Uterus (tissue), 4 donors: ENCODE measurements around the gene TTC3. TPM values are rescaled to one million over a fixed set of nuclear protein-coding genes. Genes with fewer than 3 reads are reported as not detected.
"Not testable (repeated sequence)": the region's sequence is repeated elsewhere in the genome, so short reads cannot be mapped to it uniquely, and the experiment has no call there.

Experiments used
- DNase-seq, 2 donors: peaks; one replicate each; pipeline ENCODE4 v3.0.0-alpha.2; 2019 to 2020
- H3K27ac ChIP-seq, 2 donors: fragments of 200-600 bp; sonication (generic); 1 replicate in 1 of 2; 2 replicates in 1 of 2; pipeline ENCODE4 v1.5.1; 2016 to 2018
- H3K27me3 ChIP-seq, 2 donors: fragments of 200-600 bp; sonication (generic); one replicate each; pipeline ENCODE4 v1.5.1; 2018 to 2019; ENCODE audit warnings: control low read depth in 1 of 2
- H3K36me3 ChIP-seq, 2 donors: fragments of 200-600 bp; sonication (generic); one replicate each; pipeline ENCODE4 v1.5.1; 2019; ENCODE audit warnings: control low read depth in 1 of 2
- H3K4me1 ChIP-seq, 2 donors: fragments of 200-600 bp; sonication (generic); one replicate each; pipeline ENCODE4 v1.5.1; 2018 to 2019; ENCODE audit warnings: control low read depth in 1 of 2
- H3K4me3 ChIP-seq, 2 donors: fragments of 200-600 bp; sonication (generic); 1 replicate in 1 of 2; 2 replicates in 1 of 2; pipeline ENCODE4 v1.5.1; 2018 to 2019; ENCODE audit warnings: mild to moderate bottlenecking in 1 of 2
- H3K9me3 ChIP-seq, 2 donors: fragments of 200-600 bp; sonication (generic); one replicate each; pipeline ENCODE4 v1.5.1; 2019; ENCODE audit warnings: control low read depth in 1 of 2
- POLR2A ChIP-seq, 2 donors: fragments of 450-650 bp; IDR thresholded peaks; one replicate each; pipeline ENCODE4 v1.6.1; 2016; ENCODE audit warnings: antibody characterized with exemption in 2 of 2, mild to moderate bottlenecking in 1 of 2, moderate library complexity in 1 of 2
- intact Hi-C: fragments of 100-400 bp; cut with DNase I; formaldehyde crosslinking; loops from one replicate; pipeline ENCODE4 v1.15.1; 2023; ENCODE audit warnings: low total_unique reads
- total RNA-seq, 4 donors: library from RNA; depleted of rRNA in 3 of 4; stranded (reverse); fragments of >200 nt in 3 of 4; gene quantifications; one replicate each; pipeline versions ENCODE4 v1.1.0 to v1.2.4, GENCODE V29; 2014 to 2023
- TF ChIP-seq, protein P1 (sequence below), 4 experiments: fragments of 200-600 bp in 2 of 4; fragments of 450-650 bp in 2 of 4; sonication (generic) in 2 of 4; IDR thresholded peaks; one replicate each; pipeline ENCODE4 v1.5.1; 2016 to 2019; ENCODE audit warnings: antibody characterized with exemption in 4 of 4, mild to moderate bottlenecking in 2 of 4, moderate library complexity in 1 of 4
- donor health status: DM: yes; HTN: yes; CAD: no.

The TTC3 gene
- total RNA-seq, 4 donors from 2014 or later: 104 to 522 (median 193) TPM

DNA sequence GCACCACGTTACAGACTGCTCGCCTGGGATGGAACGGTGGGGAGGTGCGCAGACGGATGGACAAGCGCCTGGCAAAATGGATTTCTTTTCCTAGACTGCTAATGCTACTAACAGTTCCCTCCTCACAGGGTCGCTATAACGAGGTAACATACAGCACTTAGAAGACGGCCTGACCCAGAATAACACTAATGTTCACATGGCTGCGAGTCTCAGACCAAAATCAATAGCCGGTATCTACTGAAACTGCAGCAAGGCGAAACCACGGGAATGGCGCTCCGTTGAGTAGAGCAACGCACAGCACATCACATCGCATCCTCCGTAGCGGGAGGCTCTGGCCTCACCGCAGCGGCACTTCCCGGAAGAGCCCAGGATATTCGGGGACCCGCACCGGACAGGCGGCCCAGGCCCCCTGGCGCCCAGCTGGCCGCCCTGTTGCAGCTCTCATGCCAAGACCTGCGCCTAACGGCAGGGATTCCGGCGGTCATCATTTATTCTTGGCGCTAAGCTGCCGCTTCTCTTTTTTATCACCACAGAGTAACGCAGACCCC, 147.5 kb downstream of the TTC3 start:
- no peaks in the 10 kb centered on the region for H3K9me3 ChIP-seq
- intact Hi-C loops: no loop called here
- no peak for DNase-seq
- no peaks in the 10 kb centered on the region for H3K36me3 ChIP-seq
- TF ChIP-seq POLR2A (IDR thresholded peaks at IDR 0.05): no peak
- TF ChIP-seq, protein P1, sequence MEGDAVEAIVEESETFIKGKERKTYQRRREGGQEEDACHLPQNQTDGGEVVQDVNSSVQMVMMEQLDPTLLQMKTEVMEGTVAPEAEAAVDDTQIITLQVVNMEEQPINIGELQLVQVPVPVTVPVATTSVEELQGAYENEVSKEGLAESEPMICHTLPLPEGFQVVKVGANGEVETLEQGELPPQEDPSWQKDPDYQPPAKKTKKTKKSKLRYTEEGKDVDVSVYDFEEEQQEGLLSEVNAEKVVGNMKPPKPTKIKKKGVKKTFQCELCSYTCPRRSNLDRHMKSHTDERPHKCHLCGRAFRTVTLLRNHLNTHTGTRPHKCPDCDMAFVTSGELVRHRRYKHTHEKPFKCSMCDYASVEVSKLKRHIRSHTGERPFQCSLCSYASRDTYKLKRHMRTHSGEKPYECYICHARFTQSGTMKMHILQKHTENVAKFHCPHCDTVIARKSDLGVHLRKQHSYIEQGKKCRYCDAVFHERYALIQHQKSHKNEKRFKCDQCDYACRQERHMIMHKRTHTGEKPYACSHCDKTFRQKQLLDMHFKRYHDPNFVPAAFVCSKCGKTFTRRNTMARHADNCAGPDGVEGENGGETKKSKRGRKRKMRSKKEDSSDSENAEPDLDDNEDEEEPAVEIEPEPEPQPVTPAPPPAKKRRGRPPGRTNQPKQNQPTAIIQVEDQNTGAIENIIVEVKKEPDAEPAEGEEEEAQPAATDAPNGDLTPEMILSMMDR (IDR thresholded peaks at IDR 0.05): peak in 2 of 4 experiments; percentile 2 to 22
- H3K27me3 ChIP-seq: no peaks in the 10 kb centered on the region
- no peaks in the 10 kb centered on the region for H3K4me1 ChIP-seq
- H3K4me3 ChIP-seq: peak overlapping the region; percentile 69 to 72
- H3K27ac ChIP-seq: peak overlapping the region; percentile 80 to 90

DNA sequence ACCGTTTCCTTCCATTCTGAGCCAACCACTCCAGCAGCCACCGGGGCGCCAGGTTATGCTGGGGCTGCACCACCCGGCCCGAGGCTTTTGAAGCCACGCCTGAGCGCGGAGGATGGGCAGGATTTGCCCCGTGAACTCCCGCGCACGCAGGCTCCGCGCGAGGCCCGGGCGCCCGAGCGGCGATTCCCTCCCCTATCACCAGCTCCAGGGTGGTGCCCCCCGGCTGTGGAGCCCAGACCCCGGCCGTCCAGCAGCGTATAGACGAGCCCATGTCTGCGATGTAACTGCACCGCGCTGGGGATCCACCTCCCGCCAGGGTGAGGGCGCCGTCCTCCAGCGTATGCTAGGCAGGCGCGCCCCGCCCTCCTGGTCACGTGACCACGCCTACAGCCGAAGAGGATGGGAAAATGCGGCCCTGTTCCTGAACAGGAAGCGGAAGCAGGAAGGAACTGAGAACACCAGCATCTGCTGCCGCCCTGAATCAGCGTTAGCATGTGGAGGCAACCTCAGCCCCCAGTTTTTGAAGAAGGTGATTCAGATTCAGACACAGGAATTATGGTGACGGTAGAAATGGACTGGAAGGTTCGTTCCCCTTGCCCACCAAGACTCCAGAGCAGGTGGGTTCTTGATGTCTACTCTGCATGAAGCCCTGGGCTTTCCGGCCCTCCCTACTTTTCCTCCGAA, 148.1 kb downstream of the TTC3 start:
- DNase-seq: peak; percentile 92 to 95
- Histone ChIP-seq H3K9me3 (no peaks in the 10 kb centered on the region), H3K27ac (peak overlapping the region; percentile 80 to 90), H3K27me3 (no peaks in the 10 kb centered on the region), H3K4me1 (no peaks in the 10 kb centered on the region), H3K36me3 (no peaks in the 10 kb centered on the region), H3K4me3 (peak overlapping the region; percentile 69 to 72)
- intact Hi-C loops: no loop called here
- TF ChIP-seq, protein P1 (IDR thresholded peaks at IDR 0.05): peak; percentile 36 to 63 (median 56)
- TF ChIP-seq POLR2A (IDR thresholded peaks at IDR 0.05): peak; percentile 56 to 63

DNA sequence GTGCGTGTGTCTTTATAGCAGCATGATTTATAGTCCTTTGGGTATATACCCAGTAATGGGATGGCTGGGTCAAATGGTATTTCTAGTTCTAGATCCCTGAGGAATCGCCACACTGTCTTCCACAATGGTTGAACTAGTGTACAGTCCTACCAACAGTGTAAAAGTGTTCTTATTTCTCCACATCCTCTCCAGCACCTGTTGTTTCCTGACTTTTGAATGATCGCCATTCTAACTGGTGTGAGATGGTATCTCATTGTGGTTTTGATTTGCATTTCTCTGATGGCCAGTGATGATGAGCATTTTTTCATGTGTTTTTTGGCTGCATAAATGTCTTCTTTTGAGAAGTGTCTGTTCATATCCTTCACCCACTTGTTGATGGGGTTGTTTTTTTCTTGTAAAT, 149.2 kb downstream of the TTC3 start:
- H3K27me3 ChIP-seq, DNase-seq, H3K9me3 ChIP-seq, H3K4me3 ChIP-seq, H3K27ac ChIP-seq, intact Hi-C loops, H3K36me3 ChIP-seq, H3K4me1 ChIP-seq: not testable (repeated sequence)

DNA sequence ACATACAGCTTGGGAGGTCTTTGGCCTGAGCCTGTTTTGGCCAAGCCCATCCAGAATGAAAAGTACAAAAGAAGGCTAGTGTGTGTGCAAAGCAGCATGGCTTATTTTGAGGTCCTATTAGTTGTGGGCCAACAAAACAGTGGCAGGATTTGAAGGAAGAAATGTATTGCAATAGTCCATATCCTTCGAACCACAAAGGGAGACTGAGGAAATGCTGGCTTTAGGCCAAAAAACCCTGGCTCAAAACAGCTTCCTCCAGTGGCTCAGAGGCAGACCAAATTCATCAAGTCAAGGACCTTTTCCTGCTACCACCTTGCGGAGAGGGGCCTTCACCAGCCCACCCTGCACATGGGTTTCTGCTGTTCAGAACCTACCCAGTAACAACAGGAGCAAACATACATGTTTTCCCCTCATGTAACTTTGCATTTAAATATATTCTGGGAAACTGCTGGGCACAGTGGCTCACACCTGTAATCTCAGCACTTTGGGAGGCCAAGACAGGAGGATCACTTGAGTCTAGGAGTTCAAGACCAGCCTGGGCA, 150.8 kb downstream of the TTC3 start:
- intact Hi-C loops: no loop called here
- TF ChIP-seq POLR2A (IDR thresholded peaks at IDR 0.05): no peak
- TF ChIP-seq, protein P1 (IDR thresholded peaks at IDR 0.05): no peak
- Histone ChIP-seq H3K27ac (no peak overlapping the region), H3K27me3 (no peaks in the 10 kb centered on the region), H3K4me1 (no peaks in the 10 kb centered on the region), H3K9me3 (no peaks in the 10 kb centered on the region), H3K4me3 (no peak overlapping the region), H3K36me3 (no peaks in the 10 kb centered on the region)
- no peak for DNase-seq

DNA sequence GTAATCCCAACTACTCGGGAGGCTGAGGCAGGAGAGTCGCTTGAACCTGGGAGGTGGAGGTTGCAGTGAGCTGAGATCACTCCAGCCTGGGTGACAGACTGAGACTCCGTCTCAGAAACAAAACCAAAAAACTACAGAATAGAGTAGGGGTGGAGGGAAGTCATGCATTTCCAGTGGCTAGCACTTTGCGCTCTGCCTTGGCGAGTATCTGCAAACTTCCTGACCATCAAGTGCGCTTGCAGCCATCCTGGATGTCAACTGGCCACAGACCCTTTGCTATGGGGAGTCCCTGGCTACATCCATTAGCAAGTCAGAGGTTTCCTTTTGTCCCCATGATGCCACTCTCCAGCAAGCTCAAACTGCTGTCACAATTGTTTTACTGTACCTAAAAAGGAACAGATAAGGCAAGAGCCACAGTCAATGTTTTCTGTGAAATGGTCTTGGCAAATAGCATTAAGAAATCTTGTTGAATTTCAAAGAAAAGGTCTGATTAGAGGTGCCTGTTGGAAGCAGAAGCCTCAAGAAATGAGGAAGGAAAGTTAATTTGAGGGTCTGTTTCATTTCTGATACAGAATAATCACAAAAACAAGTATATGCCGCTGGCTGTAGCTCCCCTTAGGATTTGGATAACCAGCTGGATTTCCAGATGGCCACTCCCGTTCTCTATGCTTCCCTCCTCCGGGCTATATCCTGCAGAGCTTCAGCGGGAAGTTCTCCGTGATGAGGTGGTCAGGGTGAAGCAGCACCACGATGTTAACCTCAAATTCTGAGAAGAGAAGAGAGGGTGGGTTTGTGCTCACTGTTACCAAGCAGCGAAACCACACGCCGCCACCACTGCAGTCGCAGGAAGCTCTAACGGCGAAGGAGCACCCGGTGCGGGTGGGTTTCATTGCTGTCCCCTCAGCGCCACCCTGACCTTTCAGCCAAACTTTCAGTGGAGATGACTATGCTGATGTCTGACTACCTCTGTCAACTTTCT, 152.1 kb downstream of the TTC3 start:
- H3K27me3 ChIP-seq: no peaks in the 10 kb centered on the region
- H3K4me3 ChIP-seq: no peak overlapping the region
- no peak for TF ChIP-seq POLR2A (IDR thresholded peaks at IDR 0.05)
- TF ChIP-seq, protein P1 (IDR thresholded peaks at IDR 0.05): no peak
- intact Hi-C loops: no loop called here
- no peak overlapping the region for H3K27ac ChIP-seq
- no peaks in the 10 kb centered on the region for H3K4me1 ChIP-seq
- DNase-seq: no peak
- H3K9me3 ChIP-seq: no peaks in the 10 kb centered on the region
- H3K36me3 ChIP-seq: no peaks in the 10 kb centered on the region
